Cardiac muscle cell (in vitro differentiated cells and primary cell): ENCODE results near the gene SUSD3. TPM values are rescaled to one million over a fixed set of nuclear protein-coding genes. Genes with fewer than 3 reads are reported as not detected.

Source experiments
- DNase-seq, 2 donors: peaks; one replicate each; pipeline versions ENCODE4 v3.0.0 to v3.0.0-alpha.2; 2010 to 2017; ENCODE audit warnings: low read depth in 1 of 2, low spot score in 1 of 2
- H3K27ac ChIP-seq: fragments of 200-600 bp; sonication (generic); 2 replicates; pipeline ENCODE4 v1.5.1; 2016
- H3K27me3 ChIP-seq: fragments of 200-600 bp; sonication (generic); 2 replicates; pipeline ENCODE4 v1.6.0; 2016; ENCODE audit warnings: control low read depth
- H3K36me3 ChIP-seq: fragments of 200-600 bp; sonication (generic); 2 replicates; pipeline ENCODE4 v1.5.1; 2016; ENCODE audit warnings: control low read depth
- H3K4me1 ChIP-seq: fragments of 200-600 bp; sonication (generic); 2 replicates; pipeline ENCODE4 v1.8.1; 2017; ENCODE audit warnings: low read depth, mild to moderate bottlenecking, mixed run types
- H3K4me3 ChIP-seq: fragments of 200-600 bp; sonication (generic); 2 replicates; pipeline ENCODE4 v1.5.1; 2016; ENCODE audit warnings: mild to moderate bottlenecking
- H3K9me3 ChIP-seq: fragments of 200-600 bp; sonication (generic); 2 replicates; pipeline ENCODE4 v1.5.1; 2017; ENCODE audit warnings: low read depth, mild to moderate bottlenecking, control low read depth
- CTCF ChIP-seq: IDR thresholded peaks from 2 replicates; pipeline ENCODE4 v1.5.1; 2012; ENCODE audit warnings: low read depth, mild to moderate bottlenecking, low read length
- polyA plus RNA-seq: library from polyadenylated mRNA; unstranded; fragments of >200 nt; fragmentation: Nextera tagmentation; extraction: Ambion mirVana; gene quantifications from 2 replicates; pipeline ENCODE4 v1.2.1, GENCODE V29; 2016
- total RNA-seq: library from RNA; depleted of rRNA; stranded (reverse); fragments of >200 nt; gene quantifications from 2 replicates; pipeline ENCODE4 v1.2.3, GENCODE V29; 2016

SUSD3 gene
- total and polyA plus RNA-seq, 2 experiments from 2014 or later, result not detected

DNA sequence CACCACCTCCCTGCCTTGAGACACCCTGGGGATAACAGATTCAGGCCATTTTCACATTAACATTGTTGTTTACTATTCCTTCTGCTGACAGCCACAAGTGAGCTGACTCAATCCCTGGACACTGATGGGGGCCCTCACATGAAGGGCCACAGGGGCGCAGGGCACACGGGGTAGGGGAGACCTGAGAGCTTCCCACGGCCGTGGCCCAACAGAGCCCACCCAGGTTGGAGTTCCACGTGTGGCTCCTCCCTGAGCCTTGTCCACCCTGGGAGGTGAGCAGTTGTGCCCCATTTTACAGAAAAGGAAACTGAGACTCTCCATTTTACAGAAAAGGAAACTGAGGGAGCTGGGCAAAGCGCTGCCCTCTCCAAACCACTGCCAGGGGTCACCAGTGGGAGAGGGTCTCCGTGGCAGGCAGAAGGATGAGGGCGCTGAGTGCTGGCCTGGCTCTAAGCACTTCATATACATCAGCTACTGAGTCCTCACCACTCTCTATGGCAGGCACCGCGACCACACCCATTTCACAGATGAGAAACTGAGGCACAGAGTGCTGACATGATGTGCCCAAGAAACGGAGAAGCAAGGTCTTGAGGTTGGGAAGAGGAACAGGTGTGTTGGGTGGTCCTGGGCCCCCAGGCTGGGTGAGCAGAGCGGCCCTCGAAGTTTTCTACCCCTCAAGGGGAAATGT is 73.2 kb downstream of the SUSD3 start:
- H3K4me1 ChIP-seq, result peaks cover 16% of the 10 kb centered on the region
- no peaks in the 10 kb centered on the region for H3K27me3 ChIP-seq
- H3K4me3 ChIP-seq, result no peak overlapping the region
- DNase-seq, result no peak
- no peaks in the 10 kb centered on the region for H3K36me3 ChIP-seq
- no peaks in the 10 kb centered on the region for H3K9me3 ChIP-seq
- TF ChIP-seq CTCF, result no peak
- no peak overlapping the region for H3K27ac ChIP-seq

DNA sequence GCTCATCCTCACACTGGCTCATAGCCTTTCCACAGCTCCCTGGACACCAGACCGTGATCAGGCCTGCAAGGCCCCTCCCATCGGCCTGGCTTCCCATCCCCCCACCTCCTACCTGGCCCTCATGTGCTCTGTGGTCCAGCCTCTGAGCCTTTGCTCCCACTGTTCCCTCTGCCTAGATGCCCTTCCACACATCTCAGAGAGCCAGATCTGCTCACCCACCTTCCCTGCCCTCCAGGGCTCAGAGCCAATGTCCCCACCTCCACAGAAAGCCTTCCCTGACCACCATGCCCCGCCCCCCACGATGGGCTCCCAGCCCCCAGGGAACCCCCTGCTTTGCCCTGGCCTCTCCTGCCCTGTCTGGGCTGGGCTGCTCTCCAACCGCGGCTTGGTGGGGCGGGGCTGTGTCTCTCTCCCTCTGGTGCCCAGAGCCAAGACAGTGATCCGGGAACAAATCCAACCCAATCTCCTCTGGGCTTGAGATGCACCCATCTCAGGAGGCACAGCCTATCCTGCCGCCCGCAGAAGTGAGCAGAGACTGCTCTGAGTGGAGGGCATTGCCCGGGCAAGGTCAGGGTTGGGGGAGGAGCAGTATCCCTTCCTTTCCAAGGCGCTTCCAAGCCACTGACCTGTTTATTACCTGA is 73.9 kb downstream of the SUSD3 start:
- Histone ChIP-seq H3K27ac (no peak overlapping the region), H3K27me3 (no peaks in the 10 kb centered on the region), H3K9me3 (no peaks in the 10 kb centered on the region), H3K4me1 (peaks cover 10% of the 10 kb centered on the region), H3K36me3 (no peaks in the 10 kb centered on the region), H3K4me3 (no peak overlapping the region)
- TF ChIP-seq CTCF, result no peak
- DNase-seq, result peak in 1 of 2 donors; percentile 73

DNA sequence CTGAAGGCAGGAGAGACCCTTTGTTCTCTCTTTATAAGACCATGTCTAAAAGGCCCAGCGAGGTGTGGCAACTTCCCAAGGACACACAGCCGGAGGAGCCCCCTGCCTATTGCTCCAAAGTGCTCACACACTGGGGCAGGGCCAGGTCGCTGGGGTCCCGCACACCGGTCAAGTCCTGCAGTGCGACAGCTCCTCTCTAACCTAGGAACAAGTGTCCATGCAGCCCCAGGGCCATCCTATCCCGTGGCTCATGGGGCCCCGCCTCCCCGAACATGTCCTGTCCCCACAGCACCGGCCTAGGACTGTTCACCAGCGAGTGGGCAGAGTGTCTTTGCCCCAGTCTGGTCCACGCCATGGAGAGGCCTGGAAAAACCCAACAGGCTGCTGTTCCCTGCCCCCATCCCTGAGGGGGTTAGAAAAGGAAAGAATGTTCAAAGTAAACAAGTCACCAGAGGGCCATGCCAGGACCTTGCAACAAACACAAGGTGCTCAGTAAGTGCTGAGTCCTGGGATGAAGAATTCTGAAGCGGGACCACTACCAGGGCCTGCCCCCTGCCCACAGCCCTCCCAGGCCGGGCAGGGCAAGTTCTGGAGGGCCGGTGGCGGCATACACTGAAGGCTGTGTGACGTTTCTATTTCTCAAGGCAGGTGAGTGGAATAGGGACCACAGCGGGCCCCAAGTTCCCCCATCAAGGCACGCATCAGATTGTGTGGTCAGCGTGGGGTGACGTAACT is 74.6 kb downstream of the SUSD3 start:
- Histone ChIP-seq H3K4me3 (peak overlapping the region; percentile 56), H3K27ac (no peak overlapping the region), H3K27me3 (no peaks in the 10 kb centered on the region), H3K36me3 (no peaks in the 10 kb centered on the region), H3K4me1 (peaks cover 8% of the 10 kb centered on the region), H3K9me3 (no peaks in the 10 kb centered on the region)
- peak in 1 of 2 donors; percentile 45 for DNase-seq
- no peak for TF ChIP-seq CTCF

- Histone ChIP-seq H3K36me3 (no peaks in the 10 kb centered on the region), H3K27me3 (no peaks in the 10 kb centered on the region), H3K27ac (peak overlapping the region; percentile 63), H3K4me1 (peaks cover 8% of the 10 kb centered on the region), H3K4me3 (peak overlapping the region; percentile 56), H3K9me3 (no peaks in the 10 kb centered on the region)
- DNase-seq, result peak; percentile 75 to 86
- TF ChIP-seq CTCF, result no peak
These were observed 75.1 kb downstream of the SUSD3 start for GRCh38 chr9:93133681-93134014.

GRCh38 chr9:93134015-93134739 is 75.7 kb downstream of the SUSD3 start, which contains the start of gene NINJ1:
Gene NINJ1, minus strand, starts transcription at chr9:93134251. Its CDS starts 34 bp downstream, at chr9:93134217.
- peak; percentile 73 to 88 for DNase-seq
- Histone ChIP-seq H3K36me3 (no peaks in the 10 kb centered on the region), H3K27me3 (no peaks in the 10 kb centered on the region), H3K4me3 (peak within 1 kb of the TSS; percentile 56), H3K9me3 (no peaks in the 10 kb centered on the region), H3K27ac (peak within 1 kb of the TSS; percentile 63), H3K4me1 (peaks cover 8% of the 10 kb centered on the region)
- no peak for TF ChIP-seq CTCF

Other genes starting within 250 kb of the SUSD3 start
- 7.8 and 10.5 TPM in 2 replicates for gene ZNF484, start 180.7 kb upstream of the SUSD3 start, total RNA-seq
- 3.4 and 5.4 TPM in 2 replicates for gene ZNF484, start 180.7 kb upstream of the SUSD3 start, polyA plus RNA-seq
- gene FGD3, start 111.2 kb upstream of the SUSD3 start, total RNA-seq, result 0.18 and 1.3 TPM in 2 replicates
- 0.36 TPM in 1 of 2 replicates, not detected in the other for gene FGD3, start 111.2 kb upstream of the SUSD3 start, polyA plus RNA-seq
- gene CARD19, start 37.5 kb downstream of the SUSD3 start, total RNA-seq, result 46.3 and 47.3 TPM in 2 replicates
- gene CARD19, start 37.5 kb downstream of the SUSD3 start, polyA plus RNA-seq, result 37.5 and 66.8 TPM in 2 replicates
- 34.6 and 52.4 TPM in 2 replicates for gene NINJ1, start 75.5 kb downstream of the SUSD3 start, total RNA-seq
- 49.2 and 51.7 TPM in 2 replicates for gene NINJ1, start 75.5 kb downstream of the SUSD3 start, polyA plus RNA-seq
- gene WNK2, start 125.4 kb downstream of the SUSD3 start, total RNA-seq, result 31.6 and 92.2 TPM in 2 replicates
- gene WNK2, start 125.4 kb downstream of the SUSD3 start, polyA plus RNA-seq, result 34.5 and 88.3 TPM in 2 replicates